Measurements from ENCODE around the gene CDK15.

CDK15 gene

GRCh38 chr2:201780674-201781493 is 25.5 kb upstream of the CDK15 start, which contains the start of gene ALS2 (continued):
- no peak for TF ChIP-seq ZBTB7A (tag by site-specific recombination; IDR thresholded peaks at IDR 0.05; ENCODE audit: low read depth)
- peak; percentile 4 for TF ChIP-seq EGR2 (tag by site-specific recombination; IDR thresholded peaks at IDR 0.05; ENCODE audit: low read depth)
- TF ChIP-seq ZNF350 (tag by site-specific recombination; IDR thresholded peaks at IDR 0.05), result no peak
- TF ChIP-seq ZFHX2 (tag by site-specific recombination; conservative IDR thresholded peaks at IDR 0.05), result peak; percentile 19; the same call in 1 of the 2 replicates
- TF ChIP-seq, protein P1, sequence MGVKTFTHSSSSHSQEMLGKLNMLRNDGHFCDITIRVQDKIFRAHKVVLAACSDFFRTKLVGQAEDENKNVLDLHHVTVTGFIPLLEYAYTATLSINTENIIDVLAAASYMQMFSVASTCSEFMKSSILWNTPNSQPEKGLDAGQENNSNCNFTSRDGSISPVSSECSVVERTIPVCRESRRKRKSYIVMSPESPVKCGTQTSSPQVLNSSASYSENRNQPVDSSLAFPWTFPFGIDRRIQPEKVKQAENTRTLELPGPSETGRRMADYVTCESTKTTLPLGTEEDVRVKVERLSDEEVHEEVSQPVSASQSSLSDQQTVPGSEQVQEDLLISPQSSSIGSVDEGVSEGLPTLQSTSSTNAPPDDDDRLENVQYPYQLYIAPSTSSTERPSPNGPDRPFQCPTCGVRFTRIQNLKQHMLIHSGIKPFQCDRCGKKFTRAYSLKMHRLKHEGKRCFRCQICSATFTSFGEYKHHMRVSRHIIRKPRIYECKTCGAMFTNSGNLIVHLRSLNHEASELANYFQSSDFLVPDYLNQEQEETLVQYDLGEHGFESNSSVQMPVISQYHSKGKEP (tag by site-specific recombination; IDR thresholded peaks at IDR 0.05), result no peak
- TF ChIP-seq ZNF76 (tag by site-specific recombination; IDR thresholded peaks at IDR 0.05; ENCODE audit: borderline replicate concordance, low read depth), result peak; percentile 64; the same call in 1 of the 2 replicates
- TF ChIP-seq KLF8 (tag by site-specific recombination; IDR thresholded peaks at IDR 0.05), result peak; percentile 82
- 0 out of 2 replicates have a peak, but pooled peaks have one; percentile 19 for TF ChIP-seq ZNF561 (tag by site-specific recombination; IDR thresholded peaks at IDR 0.05; ENCODE audit: borderline replicate concordance)
- TF ChIP-seq KLF10 (tag by site-specific recombination; IDR thresholded peaks at IDR 0.05), result 0 out of 2 replicates have a peak, but pooled peaks have one; percentile 25
- TF ChIP-seq KLF9 (tag by site-specific recombination; IDR thresholded peaks at IDR 0.05; ENCODE audit: low read depth), result peak; percentile 44; the same call in 1 of the 2 replicates
- TF ChIP-seq ZSCAN30 (tag by site-specific recombination; IDR thresholded peaks at IDR 0.05), result no peak
- no peak for TF ChIP-seq ZNF670 (tag by site-specific recombination; IDR thresholded peaks at IDR 0.05; ENCODE audit: low read depth)
- peak; percentile 74 for TF ChIP-seq KLF1 (tag by site-specific recombination; IDR thresholded peaks at IDR 0.05)
- TF ChIP-seq ZBTB20 (tag by site-specific recombination; IDR thresholded peaks at IDR 0.05), result peak; percentile 76; the same call in 1 of the 2 replicates
- TF ChIP-seq SP7 (tag by site-specific recombination; IDR thresholded peaks at IDR 0.05), result peak; percentile 44
- TF ChIP-seq ZNF449 (tag by site-specific recombination; IDR thresholded peaks at IDR 0.05), result peak; percentile 43; the same call in 1 of the 2 replicates
- TF ChIP-seq IKZF3 (tag by site-specific recombination; IDR thresholded peaks at IDR 0.05), result peak; percentile 98
- TF ChIP-seq ZNF580 (tag by site-specific recombination; IDR thresholded peaks at IDR 0.05), result peak; percentile 87
- TF ChIP-seq PRDM1 (tag by site-specific recombination; IDR thresholded peaks at IDR 0.05), result peak; percentile 48; the same call in 1 of the 2 replicates
- TF ChIP-seq ZNF776 (tag by site-specific recombination; IDR thresholded peaks at IDR 0.05; ENCODE audit: borderline replicate concordance), result no peak
- TF ChIP-seq, protein P2, sequence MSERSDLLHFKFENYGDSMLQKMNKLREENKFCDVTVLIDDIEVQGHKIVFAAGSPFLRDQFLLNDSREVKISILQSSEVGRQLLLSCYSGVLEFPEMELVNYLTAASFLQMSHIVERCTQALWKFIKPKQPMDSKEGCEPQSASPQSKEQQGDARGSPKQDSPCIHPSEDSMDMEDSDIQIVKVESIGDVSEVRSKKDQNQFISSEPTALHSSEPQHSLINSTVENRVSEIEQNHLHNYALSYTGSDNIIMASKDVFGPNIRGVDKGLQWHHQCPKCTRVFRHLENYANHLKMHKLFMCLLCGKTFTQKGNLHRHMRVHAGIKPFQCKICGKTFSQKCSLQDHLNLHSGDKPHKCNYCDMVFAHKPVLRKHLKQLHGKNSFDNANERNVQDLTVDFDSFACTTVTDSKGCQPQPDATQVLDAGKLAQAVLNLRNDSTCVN (tag by site-specific recombination; optimal IDR thresholded peaks at IDR 0.05), result peak; percentile 75
- TF ChIP-seq ZSCAN5A (tag by site-specific recombination; IDR thresholded peaks at IDR 0.05), result no peak
- TF ChIP-seq, protein P3, sequence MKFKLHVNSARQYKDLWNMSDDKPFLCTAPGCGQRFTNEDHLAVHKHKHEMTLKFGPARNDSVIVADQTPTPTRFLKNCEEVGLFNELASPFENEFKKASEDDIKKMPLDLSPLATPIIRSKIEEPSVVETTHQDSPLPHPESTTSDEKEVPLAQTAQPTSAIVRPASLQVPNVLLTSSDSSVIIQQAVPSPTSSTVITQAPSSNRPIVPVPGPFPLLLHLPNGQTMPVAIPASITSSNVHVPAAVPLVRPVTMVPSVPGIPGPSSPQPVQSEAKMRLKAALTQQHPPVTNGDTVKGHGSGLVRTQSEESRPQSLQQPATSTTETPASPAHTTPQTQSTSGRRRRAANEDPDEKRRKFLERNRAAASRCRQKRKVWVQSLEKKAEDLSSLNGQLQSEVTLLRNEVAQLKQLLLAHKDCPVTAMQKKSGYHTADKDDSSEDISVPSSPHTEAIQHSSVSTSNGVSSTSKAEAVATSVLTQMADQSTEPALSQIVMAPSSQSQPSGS (tag by site-specific recombination; IDR thresholded peaks at IDR 0.05; ENCODE audit: low read depth), result peak; percentile 95
- peak; percentile 96 for TF ChIP-seq ZBTB17 (tag by site-specific recombination; IDR thresholded peaks at IDR 0.05)
- TF ChIP-seq, protein P4, sequence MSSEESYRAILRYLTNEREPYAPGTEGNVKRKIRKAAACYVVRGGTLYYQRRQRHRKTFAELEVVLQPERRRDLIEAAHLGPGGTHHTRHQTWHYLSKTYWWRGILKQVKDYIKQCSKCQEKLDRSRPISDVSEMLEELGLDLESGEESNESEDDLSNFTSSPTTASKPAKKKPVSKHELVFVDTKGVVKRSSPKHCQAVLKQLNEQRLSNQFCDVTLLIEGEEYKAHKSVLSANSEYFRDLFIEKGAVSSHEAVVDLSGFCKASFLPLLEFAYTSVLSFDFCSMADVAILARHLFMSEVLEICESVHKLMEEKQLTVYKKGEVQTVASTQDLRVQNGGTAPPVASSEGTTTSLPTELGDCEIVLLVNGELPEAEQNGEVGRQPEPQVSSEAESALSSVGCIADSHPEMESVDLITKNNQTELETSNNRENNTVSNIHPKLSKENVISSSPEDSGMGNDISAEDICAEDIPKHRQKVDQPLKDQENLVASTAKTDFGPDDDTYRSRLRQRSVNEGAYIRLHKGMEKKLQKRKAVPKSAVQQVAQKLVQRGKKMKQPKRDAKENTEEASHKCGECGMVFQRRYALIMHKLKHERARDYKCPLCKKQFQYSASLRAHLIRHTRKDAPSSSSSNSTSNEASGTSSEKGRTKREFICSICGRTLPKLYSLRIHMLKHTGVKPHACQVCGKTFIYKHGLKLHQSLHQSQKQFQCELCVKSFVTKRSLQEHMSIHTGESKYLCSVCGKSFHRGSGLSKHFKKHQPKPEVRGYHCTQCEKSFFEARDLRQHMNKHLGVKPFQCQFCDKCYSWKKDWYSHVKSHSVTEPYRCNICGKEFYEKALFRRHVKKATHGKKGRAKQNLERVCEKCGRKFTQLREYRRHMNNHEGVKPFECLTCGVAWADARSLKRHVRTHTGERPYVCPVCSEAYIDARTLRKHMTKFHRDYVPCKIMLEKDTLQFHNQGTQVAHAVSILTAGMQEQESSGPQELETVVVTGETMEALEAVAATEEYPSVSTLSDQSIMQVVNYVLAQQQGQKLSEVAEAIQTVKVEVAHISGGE (tag by site-specific recombination; conservative IDR thresholded peaks at IDR 0.05; ENCODE audit: low read depth), result 0 out of 2 replicates have a peak, but pooled peaks have one; percentile 12
- TF ChIP-seq ZNF747 (tag by site-specific recombination; IDR thresholded peaks at IDR 0.05), result no peak

Data from HEK293 (cell line).